Type B pancreatic cell (in vitro differentiated cells): ENCODE results near the gene ASB2. TPM values are rescaled to one million over a fixed set of nuclear protein-coding genes. Genes with fewer than 3 reads are reported as not detected.

Experiments
- DNase-seq: peaks from one replicate; pipeline ENCODE4 v3.0.0; 2021; ENCODE audit warnings: mixed read lengths; ENCODE audit not compliant: unreplicated experiment; ENCODE audit errors: extremely low spot score
- H3K27ac Mint-ChIP-seq: 2 replicates; pipeline ENCODE4 v1.8.0; 2021; ENCODE audit warnings: mild to moderate bottlenecking, mixed read lengths
- H3K27me3 Mint-ChIP-seq: 2 replicates; pipeline ENCODE4 v1.8.0; 2021; ENCODE audit warnings: mixed read lengths
- H3K36me3 Mint-ChIP-seq: 2 replicates; pipeline ENCODE4 v1.8.0; 2021; ENCODE audit warnings: mixed read lengths
- H3K4me1 Mint-ChIP-seq: one replicate; pipeline ENCODE4 v1.8.0; 2021; ENCODE audit warnings: mixed read lengths; ENCODE audit not compliant: unreplicated experiment
- H3K4me3 Mint-ChIP-seq: 2 replicates; pipeline ENCODE4 v1.8.0; 2021; ENCODE audit warnings: mild to moderate bottlenecking, mixed read lengths
- H3K9me3 Mint-ChIP-seq: 2 replicates; pipeline ENCODE4 v1.8.0; 2021; ENCODE audit warnings: mixed read lengths
- CTCF ChIP-seq: fragments of 200-600 bp; sonication (generic); conservative IDR thresholded peaks from 2 replicates; pipeline ENCODE4 v1.5.0; 2021; ENCODE audit warnings: antibody characterized with exemption, mild to moderate bottlenecking
- total RNA-seq: library from RNA; stranded (reverse); gene quantifications from 2 replicates; pipeline ENCODE4 v1.2.1, GENCODE V29; 2021; ENCODE audit warnings: low replicate concordance

ASB2 gene
- total RNA-seq, 1 donor from 2014 or later = 0.60 TPM

GRCh38 chr14:93977171-93977570 is 801 bp upstream of the ASB2 start:
- Mint-ChIP-seq H3K4me3 (no peak overlapping the region), H3K4me1 (peaks cover 8% of the 10 kb centered on the region), H3K36me3 (no peaks in the 10 kb centered on the region), H3K27ac (no peak overlapping the region), H3K27me3 (peaks cover 12% of the 10 kb centered on the region), H3K9me3 (no peaks in the 10 kb centered on the region)
- no peak for TF ChIP-seq CTCF
- DNase-seq = no peak

- Mint-ChIP-seq H3K27ac (no peak overlapping the region), H3K27me3 (peaks cover 18% of the 10 kb centered on the region), H3K9me3 (no peaks in the 10 kb centered on the region), H3K4me3 (no peak overlapping the region), H3K4me1 (peaks cover 8% of the 10 kb centered on the region), H3K36me3 (no peaks in the 10 kb centered on the region)
- no peak for DNase-seq
- no peak for TF ChIP-seq CTCF
Measured at GRCh38 chr14:93975791-93976476, 436 bp downstream of the ASB2 start.

DNA sequence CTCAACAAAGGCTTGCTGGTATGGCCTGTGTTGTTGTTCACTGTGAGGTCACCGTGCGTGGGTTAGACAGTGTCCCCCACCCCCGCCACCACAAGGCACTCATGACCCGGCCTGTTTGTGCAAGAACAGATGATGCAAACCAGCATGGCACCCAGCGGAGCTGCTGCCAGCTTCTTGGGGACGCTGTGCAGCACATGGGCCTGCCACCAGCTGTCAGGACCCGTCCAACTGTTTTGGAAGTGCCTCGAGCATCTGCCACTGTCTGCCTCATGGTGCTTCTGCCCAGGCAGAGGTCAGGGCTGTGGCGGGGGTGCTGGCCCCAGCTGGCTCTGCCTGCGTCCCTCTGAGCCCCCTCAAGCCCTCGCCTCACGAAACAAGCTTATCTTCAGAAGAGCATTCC is 1.5 kb downstream of the ASB2 start:
- Mint-ChIP-seq H3K9me3 (no peaks in the 10 kb centered on the region), H3K36me3 (no peaks in the 10 kb centered on the region), H3K4me3 (no peak overlapping the region), H3K4me1 (peaks cover 8% of the 10 kb centered on the region), H3K27ac (no peak overlapping the region), H3K27me3 (peaks cover 18% of the 10 kb centered on the region)
- no peak for DNase-seq
- no peak for TF ChIP-seq CTCF

DNA sequence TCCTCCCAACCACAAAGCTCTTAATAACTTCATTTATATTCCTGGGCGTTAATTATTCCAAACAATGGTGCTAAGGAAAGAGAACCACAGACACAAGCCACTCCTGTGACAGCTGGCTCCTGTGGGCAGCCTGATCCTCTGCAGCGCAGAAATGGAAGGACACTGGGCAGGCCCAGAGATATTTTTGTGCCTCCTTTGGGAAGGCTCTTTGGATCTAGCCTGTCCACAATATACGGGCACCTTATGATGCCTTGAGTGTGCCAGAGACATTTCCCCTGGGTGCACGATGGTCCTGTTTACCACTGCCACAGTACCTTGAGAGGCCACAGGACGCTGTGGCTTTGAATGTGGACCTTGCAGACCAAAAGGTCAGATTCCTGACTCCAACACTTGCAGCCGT is 2.1 kb downstream of the ASB2 start:
- Mint-ChIP-seq H3K4me3 (no peak overlapping the region), H3K36me3 (no peaks in the 10 kb centered on the region), H3K9me3 (no peaks in the 10 kb centered on the region), H3K4me1 (peaks cover 8% of the 10 kb centered on the region), H3K27me3 (peaks cover 18% of the 10 kb centered on the region), H3K27ac (no peak overlapping the region)
- no peak for DNase-seq
- no peak for TF ChIP-seq CTCF

GRCh38 chr14:93973607-93974006 is 2.8 kb downstream of the ASB2 start:
- H3K9me3 Mint-ChIP-seq = no peaks in the 10 kb centered on the region
- H3K27me3 Mint-ChIP-seq = peaks cover 18% of the 10 kb centered on the region

More at GRCh38 chr14:93973607-93974006, 2.8 kb downstream of the ASB2 start:
- H3K27ac Mint-ChIP-seq = no peak overlapping the region
- peaks cover 8% of the 10 kb centered on the region for H3K4me1 Mint-ChIP-seq
- no peak overlapping the region for H3K4me3 Mint-ChIP-seq
- no peak for DNase-seq
- TF ChIP-seq CTCF = no peak
- no peaks in the 10 kb centered on the region for H3K36me3 Mint-ChIP-seq
